Activated CD4-positive, CD25-positive, alpha-beta regulatory T cell treated with anti-CD3 and anti-CD28 coated beads, Interleukin-2, amount 50 U/mL, for 24 hours (primary cell): Measurements from ENCODE around the gene LSP1.

ENCODE experiments used
- ATAC-seq, 2 donors: fragments of 150-1000 bp; cut with Tn5 transposase; one replicate each; pipeline ENCODE4 v1.10.0; 2021; ENCODE audit warnings: mild to moderate bottlenecking in 1 of 2, moderate library complexity in 1 of 2

The LSP1 gene

GRCh38 chr11:1918436-1919315 lies 65.8 kb downstream of the LSP1 start:
- ATAC-seq: no peak

DNA sequence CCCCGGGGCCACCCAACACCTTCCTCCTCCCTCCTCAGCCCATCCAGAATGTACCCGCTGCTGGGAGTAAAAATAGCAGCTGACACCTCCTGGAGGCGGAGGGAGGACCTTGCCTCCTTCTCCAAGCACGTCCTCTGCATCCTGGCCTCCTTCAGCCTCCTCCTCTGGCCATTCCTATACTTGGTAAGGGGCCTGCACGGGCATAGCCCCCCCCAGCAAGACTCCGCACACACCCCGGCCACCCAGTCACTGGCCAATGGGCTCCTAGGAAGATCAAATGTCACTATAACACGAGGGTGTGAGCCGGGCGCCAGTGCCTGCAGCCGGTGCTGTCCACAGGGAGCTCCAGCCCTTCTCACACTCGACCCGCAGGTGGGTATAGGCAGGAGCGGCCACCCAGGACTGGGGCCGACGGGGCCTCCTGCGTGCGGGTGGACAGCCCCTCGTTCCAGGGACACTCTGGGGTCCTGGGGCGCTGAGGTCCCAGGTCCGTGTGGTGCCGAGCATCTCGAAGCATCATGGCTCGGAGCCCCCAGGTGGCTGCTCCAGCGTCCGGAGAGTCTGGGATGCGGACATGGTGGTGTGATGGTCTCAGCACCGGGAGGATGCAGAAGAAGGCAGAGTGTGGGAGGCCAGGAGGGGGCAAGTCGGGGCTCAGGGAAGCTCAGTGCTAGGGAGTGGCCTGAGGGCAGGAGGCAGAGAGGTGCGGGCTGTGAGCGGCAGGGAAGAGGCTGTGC lies 66.7 kb downstream of the LSP1 start, which contains the start of gene TNNT3:
TNNT3 (plus strand) TSS at position 313 of the 737 bp plus-strand sequence. CDS start 3,172 bp downstream, outside the sequence.
- ATAC-seq: no peak

- ATAC-seq: no peak
Observed at GRCh38 chr11:1920128-1920908, 67.4 kb downstream of the LSP1 start.

- ATAC-seq: no peak
Observed at GRCh38 chr11:1920909-1921573, 68.2 kb downstream of the LSP1 start.

DNA sequence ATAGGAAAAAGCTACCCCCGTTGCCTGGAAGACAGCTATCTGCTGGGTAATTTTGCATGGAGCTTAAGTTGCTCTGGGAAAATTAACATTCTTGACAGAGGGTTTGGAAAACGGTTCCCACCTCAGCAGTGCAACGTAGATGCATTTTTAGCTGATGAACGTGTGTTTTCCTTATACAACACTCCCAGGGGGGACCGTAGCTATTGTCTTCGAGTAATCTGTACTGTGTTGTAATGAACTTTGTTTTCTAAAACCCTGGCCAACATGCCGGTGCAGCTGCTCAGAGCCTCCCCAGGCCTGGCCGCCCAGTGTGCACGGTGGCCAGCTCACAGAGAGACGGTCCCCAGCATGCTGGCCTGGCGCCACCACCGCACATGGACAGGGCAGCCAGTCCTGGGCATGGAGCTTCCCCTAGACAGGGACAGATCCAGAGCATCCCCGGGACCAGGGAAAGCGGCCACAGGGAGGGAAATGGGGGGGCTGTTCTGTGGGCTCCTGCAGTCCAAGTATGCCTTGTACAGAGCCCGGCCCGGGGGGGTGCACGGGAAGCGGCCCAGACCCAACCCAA lies 68.8 kb downstream of the LSP1 start:
- ATAC-seq: no peak

DNA sequence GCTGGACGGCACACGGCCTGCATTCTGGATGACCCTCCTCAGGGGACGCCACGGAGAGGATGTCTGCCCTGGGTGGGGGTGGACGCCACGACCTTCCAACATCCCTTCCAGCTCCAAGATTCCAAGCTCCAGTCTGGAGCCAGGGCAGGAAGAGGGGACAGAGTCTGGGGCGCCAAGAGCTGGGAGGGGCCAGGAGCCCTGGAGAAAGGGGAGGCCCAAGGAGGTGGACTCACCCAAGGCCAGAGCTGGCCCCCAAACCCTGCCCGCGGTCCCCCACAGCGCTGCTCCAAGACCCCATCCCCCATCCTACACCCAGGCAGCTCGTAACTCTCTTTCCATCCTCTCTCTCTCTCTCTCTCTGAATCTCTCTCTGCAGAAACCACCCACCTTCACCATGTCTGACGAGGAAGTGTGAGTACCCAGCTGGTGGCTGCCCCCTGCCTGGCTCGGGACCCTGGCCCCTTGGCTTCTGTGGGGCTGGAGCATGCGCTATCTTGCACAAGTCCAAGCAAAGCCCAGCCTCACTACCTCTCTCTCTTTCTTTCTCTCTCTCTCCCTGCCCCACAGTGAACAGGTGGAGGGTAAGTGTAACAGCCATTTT lies 69.7 kb downstream of the LSP1 start:
- no peak for ATAC-seq

DNA sequence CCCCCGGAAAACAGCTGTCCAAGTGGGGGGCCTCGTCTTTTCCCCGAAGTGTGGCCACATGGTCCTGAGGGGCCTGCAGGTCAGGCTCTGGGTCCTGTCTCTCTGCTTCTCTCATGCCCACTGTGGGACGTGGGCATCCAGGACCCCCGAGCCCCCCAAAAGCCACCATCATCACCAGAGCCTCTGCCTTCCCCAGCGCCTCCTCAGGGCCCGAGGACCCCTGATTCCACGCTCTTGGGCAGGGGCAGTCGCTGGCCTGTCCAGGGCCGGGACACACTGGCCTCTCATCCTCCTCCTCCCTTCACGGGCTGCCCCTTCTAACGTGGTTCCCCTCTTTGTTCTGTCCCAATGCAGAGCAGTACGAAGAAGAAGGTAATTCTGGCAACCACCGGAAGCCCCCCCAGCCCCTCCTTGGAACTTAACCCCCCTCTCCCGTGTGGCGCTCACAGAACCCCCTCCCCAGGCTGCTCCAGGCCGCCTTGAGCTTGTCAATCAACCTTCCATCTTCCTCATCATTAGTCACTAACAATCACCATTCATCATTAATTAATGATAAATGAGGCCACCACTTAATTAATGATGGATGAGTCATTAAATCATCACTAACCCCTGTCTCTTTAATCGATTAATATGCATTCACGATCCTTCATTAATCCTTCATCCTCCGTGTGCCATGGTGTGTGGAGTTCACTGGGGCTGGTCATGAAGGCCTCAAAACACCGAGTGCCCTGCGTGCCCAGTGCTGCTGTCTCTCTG lies 70.5 kb downstream of the LSP1 start:
- no peak for ATAC-seq

DNA sequence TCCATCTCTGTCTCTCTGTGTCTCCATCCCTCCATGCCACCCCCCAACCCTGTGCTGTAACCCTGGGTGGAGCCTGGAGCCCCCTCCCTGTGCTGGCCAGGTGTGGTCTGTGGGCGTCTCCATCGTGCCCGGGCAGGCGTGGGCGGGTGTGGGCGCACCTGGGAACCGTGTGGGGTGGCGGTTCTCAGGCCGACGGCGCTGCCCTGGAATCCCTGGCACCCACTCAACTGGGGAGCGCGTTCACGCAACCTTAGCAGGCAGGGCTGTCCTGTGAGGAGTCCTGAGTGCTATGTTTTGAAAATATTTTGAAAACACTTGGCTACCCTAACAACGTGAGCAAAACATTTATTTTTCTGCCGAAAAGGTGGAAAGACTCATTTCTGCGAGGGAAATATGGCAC lies 71.3 kb downstream of the LSP1 start:
- no peak for ATAC-seq

DNA sequence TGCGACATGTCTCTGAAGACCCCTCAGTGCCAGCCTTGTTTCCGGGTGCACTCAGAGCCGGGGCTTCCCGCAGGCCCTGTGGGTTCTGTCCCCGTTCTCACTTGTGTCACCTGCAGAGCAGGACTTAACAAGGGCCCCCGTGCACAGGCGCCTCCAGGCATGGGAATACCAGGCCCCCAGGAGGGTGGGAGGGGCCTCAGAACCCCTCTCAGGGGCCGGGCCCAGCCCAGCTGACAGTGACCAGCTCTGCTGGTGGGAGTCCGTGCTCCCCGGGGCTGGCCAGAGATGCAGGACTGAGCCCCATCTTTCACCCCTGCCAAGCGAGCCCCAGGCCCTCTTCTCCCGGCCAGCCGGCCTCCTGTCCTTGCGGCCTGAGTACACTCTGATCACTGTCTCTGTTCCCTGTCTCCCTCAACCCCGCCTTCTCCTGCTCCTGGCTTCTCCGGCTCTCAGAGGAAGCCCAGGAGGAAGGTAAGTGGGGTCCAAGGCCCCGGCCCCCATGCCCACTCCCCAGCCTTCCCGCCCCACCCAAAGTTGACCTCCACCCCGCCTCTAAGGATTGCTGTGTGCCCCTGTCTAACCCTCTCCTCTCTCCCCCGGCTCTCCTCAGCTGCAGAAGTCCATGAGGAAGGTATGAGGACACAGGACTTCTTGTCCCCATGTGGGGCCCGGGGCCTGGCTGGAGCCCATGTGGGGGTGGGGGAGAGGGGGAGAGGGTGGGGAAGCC lies 71.9 kb downstream of the LSP1 start:
- no peak for ATAC-seq

GRCh38 chr11:1925373-1926155 lies 72.7 kb downstream of the LSP1 start:
- ATAC-seq: no peak

DNA sequence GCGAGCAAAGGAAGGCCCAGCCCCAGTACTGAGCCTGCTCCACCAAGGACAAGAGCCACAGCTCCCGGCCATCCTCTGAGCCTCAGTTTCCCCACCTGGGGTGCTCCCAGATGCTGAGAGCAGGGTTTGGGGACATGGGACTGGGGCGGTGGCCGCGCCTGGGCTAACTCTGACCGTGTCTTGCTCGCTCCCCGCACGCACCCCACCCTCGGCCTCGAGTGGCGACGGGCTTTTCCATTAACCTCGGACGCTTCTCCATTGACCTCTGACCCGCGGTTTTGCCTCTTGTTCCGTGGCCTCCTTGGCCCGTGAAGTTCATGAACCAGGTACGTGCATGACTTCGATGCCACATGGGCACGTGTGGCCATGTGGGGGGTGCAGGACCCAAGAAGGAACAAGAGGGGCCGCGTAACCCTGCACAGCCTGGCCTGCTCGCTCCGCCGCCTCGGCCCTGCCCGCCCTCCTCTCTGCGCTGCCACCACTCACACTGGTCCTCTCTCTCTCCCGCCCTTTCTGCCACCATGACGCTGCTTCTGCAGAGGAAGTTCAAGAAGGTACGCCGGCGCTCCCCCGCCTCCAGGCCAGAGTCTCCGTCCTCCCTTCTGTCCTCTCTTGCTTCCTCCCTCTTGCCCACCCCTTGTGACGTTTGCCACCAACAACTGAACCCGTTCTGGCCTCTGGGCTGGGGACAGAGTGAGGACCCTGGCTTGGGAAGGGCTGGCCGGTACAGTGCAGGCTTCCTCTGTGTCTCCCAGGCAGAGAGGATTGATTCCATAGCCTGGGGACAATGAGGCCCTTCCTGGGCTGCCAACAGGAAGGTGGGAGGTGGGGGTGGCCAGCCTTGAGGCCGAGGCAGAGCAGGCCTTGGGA lies 73.5 kb downstream of the LSP1 start:
- no peak for ATAC-seq

DNA sequence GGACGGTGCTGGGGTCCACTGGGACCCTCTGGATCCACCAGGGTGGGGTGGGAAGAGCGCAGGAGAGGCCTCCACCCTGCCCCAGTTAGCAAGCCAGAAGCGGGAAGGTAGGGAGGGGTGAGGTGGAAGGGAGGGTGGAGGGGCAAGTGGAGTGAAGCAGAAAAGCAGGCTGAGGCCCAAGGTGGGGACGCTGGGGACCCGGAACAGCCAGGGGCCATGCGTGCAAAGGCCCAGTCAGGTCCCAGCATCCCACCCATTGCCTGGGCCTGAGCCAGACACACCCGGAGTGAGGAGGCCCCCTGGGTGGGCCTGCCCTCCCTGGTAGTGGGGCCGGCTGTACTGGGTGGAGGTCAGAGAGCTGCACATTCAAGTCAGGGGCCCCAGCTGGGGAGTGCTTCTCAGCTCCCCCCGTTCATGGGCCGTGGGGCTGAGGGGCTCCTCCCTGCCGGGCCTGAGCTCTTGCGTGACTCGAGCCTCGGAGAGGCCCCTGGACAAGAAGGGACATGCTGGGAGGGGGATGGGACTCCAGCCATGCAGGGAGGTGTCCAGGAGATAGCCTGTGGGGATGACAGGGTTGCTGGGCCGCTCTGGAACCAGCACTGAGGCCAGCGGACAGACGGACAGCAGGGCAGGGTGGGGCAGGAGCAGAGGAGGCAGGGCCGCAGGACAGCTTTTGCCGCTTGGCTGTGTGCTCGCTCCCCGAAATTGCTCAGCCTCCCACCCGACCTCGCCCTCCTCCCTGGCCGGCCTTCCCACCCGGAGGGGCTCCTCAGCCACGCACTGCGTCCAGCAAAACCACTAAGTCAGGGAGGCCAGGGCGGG lies 74.4 kb downstream of the LSP1 start:
- ATAC-seq: no peak

- ATAC-seq: no peak
Observed at GRCh38 chr11:1927848-1928469, 75.1 kb downstream of the LSP1 start.

GRCh38 chr11:1928470-1928890 lies 75.6 kb downstream of the LSP1 start:
- no peak for ATAC-seq

GRCh38 chr11:1928891-1929541 lies 76.1 kb downstream of the LSP1 start:
- no peak for ATAC-seq
